Measurements from ENCODE around the gene KCNQ2.

Gene KCNQ2

GRCh38 chr20:63357921-63358905 is 114.2 kb downstream of the KCNQ2 start:
- H3K4ac ChIP-seq (ENCODE audit: low read depth, low read length), result no peak overlapping the region
- H2BK5ac ChIP-seq (ENCODE audit: low read length), result no peak overlapping the region
- no peak for DNase-seq

GRCh38 chr20:63356931-63357879 is 115.2 kb downstream of the KCNQ2 start:
- no peak for DNase-seq
- no CpG with 5 or more reads among the region's 30 CpGs for whole genome bisulfite sequencing (ENCODE audit: extremely low coverage, insufficient coverage, low lambda C conversion rate)
- Histone ChIP-seq H3K18ac (ENCODE audit: low read length) (no peak overlapping the region), H3K4me3 (ENCODE audit: low read length) (no peak overlapping the region), H3K56ac (ENCODE audit: low read length) (no peak overlapping the region), H3K4me1 (ENCODE audit: control insufficient read depth, low read depth, low read length) (no peaks in the 10 kb centered on the region), H2BK5ac (ENCODE audit: low read length) (no peak overlapping the region), H3K23ac (ENCODE audit: low read length) (no peak overlapping the region), H3K27ac (ENCODE audit: low read depth, low read length) (no peak overlapping the region), H3K4ac (ENCODE audit: low read depth, low read length) (no peak overlapping the region), H4K5ac (ENCODE audit: low read length) (no peak overlapping the region), H3K9ac (ENCODE audit: low read length) (no peak overlapping the region), H3K27me3 (ENCODE audit: insufficient read depth, low read length, poor library complexity) (peaks cover 7% of the 10 kb centered on the region), H2AK5ac (ENCODE audit: low read length) (no peak overlapping the region), H2BK120ac (ENCODE audit: low read depth, low read length) (no peak overlapping the region), H2BK15ac (replicated peaks; ENCODE audit: low read depth) (no peak overlapping the region), H4K8ac (ENCODE audit: low read depth, low read length) (no peak overlapping the region), H3K4me2 (ENCODE audit: low read length) (no peak overlapping the region), H3K79me1 (ENCODE audit: low read length) (no peaks in the 10 kb centered on the region), H3K79me2 (ENCODE audit: control insufficient read depth, insufficient read depth, low read length) (no peaks in the 10 kb centered on the region), H3K36me3 (ENCODE audit: control insufficient read depth, insufficient read depth, low read length) (no peaks in the 10 kb centered on the region)

More at GRCh38 chr20:63357921-63358905, 114.2 kb downstream of the KCNQ2 start:
- no peak overlapping the region for H2BK120ac ChIP-seq (ENCODE audit: low read depth, low read length)
- no peaks in the 10 kb centered on the region for H3K36me3 ChIP-seq (ENCODE audit: control insufficient read depth, insufficient read depth, low read length)
- H3K4me2 ChIP-seq (ENCODE audit: low read length), result no peak overlapping the region
- H2BK15ac ChIP-seq (replicated peaks; ENCODE audit: low read depth), result no peak overlapping the region
- H3K27me3 ChIP-seq (ENCODE audit: insufficient read depth, low read length, poor library complexity), result peaks cover 7% of the 10 kb centered on the region
- no CpG with 5 or more reads among the region's 26 CpGs for WGBS (ENCODE audit: extremely low coverage, insufficient coverage, low lambda C conversion rate)
- no peak overlapping the region for H2AK5ac ChIP-seq (ENCODE audit: low read length)
- no peak overlapping the region for H3K9ac ChIP-seq (ENCODE audit: low read length)
- no peaks in the 10 kb centered on the region for H3K79me1 ChIP-seq (ENCODE audit: low read length)
- no peak overlapping the region for H3K23ac ChIP-seq (ENCODE audit: low read length)
- no peak overlapping the region for H3K4me3 ChIP-seq (ENCODE audit: low read length)
- no peak overlapping the region for H3K56ac ChIP-seq (ENCODE audit: low read length)
- H3K27ac ChIP-seq (ENCODE audit: low read depth, low read length), result no peak overlapping the region
- H3K79me2 ChIP-seq (ENCODE audit: control insufficient read depth, insufficient read depth, low read length), result no peaks in the 10 kb centered on the region
- no peaks in the 10 kb centered on the region for H3K4me1 ChIP-seq (ENCODE audit: control insufficient read depth, low read depth, low read length)
- H4K5ac ChIP-seq (ENCODE audit: low read length), result no peak overlapping the region
- H3K18ac ChIP-seq (ENCODE audit: low read length), result no peak overlapping the region
- no peak overlapping the region for H4K8ac ChIP-seq (ENCODE audit: low read depth, low read length)

DNA sequence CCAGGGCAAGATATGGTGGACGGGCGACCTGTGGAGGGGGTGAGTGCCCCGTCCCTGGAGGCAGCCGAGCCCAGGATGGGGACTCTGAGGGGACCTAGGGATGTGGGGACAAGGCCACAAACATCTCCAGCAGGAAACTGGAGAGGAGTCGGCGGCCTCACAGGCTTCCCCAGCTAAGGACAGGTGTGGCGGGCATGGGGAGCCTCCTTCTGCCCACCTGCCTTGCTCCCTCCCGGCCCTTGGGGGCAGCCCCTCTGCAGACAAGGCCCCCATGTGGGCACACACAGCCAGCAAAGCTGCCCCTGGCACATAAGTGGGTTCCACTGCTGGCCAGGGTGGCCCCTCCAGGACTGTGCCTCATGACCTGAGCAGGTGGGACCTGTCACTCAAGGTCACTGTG is 115.9 kb downstream of the KCNQ2 start:
- Histone ChIP-seq H3K18ac (ENCODE audit: low read length) (no peak overlapping the region), H2BK120ac (ENCODE audit: low read depth, low read length) (no peak overlapping the region), H2BK5ac (ENCODE audit: low read length) (no peak overlapping the region), H3K4me1 (ENCODE audit: control insufficient read depth, low read depth, low read length) (no peaks in the 10 kb centered on the region), H3K56ac (ENCODE audit: low read length) (no peak overlapping the region), H3K9ac (ENCODE audit: low read length) (no peak overlapping the region), H2AK5ac (ENCODE audit: low read length) (no peak overlapping the region), H2BK15ac (replicated peaks; ENCODE audit: low read depth) (no peak overlapping the region), H3K79me1 (ENCODE audit: low read length) (no peaks in the 10 kb centered on the region), H3K36me3 (ENCODE audit: control insufficient read depth, insufficient read depth, low read length) (no peaks in the 10 kb centered on the region), H3K4me2 (ENCODE audit: low read length) (no peak overlapping the region), H3K27me3 (ENCODE audit: insufficient read depth, low read length, poor library complexity) (peaks cover 7% of the 10 kb centered on the region), H4K5ac (ENCODE audit: low read length) (no peak overlapping the region), H4K8ac (ENCODE audit: low read depth, low read length) (no peak overlapping the region), H3K4me3 (ENCODE audit: low read length) (no peak overlapping the region), H3K27ac (ENCODE audit: low read depth, low read length) (no peak overlapping the region), H3K79me2 (ENCODE audit: control insufficient read depth, insufficient read depth, low read length) (no peaks in the 10 kb centered on the region), H3K4ac (ENCODE audit: low read depth, low read length) (no peak overlapping the region), H3K23ac (ENCODE audit: low read length) (no peak overlapping the region)
- no CpG with 5 or more reads among the region's 8 CpGs for WGBS (ENCODE audit: extremely low coverage, insufficient coverage, low lambda C conversion rate)
- no peak for DNase-seq

- H3K27me3 ChIP-seq (ENCODE audit: insufficient read depth, low read length, poor library complexity), result peaks cover 7% of the 10 kb centered on the region
- H3K79me2 ChIP-seq (ENCODE audit: control insufficient read depth, insufficient read depth, low read length), result no peaks in the 10 kb centered on the region
- H2BK5ac ChIP-seq (ENCODE audit: low read length), result no peak overlapping the region
- H3K4ac ChIP-seq (ENCODE audit: low read depth, low read length), result no peak overlapping the region
- DNase-seq, result no peak
- no peak overlapping the region for H3K56ac ChIP-seq (ENCODE audit: low read length)
- H2BK15ac ChIP-seq (replicated peaks; ENCODE audit: low read depth), result no peak overlapping the region
- H3K36me3 ChIP-seq (ENCODE audit: control insufficient read depth, insufficient read depth, low read length), result no peaks in the 10 kb centered on the region
- H3K4me3 ChIP-seq (ENCODE audit: low read length), result no peak overlapping the region
- WGBS (ENCODE audit: extremely low coverage, insufficient coverage, low lambda C conversion rate), result no CpG with 5 or more reads among the region's 11 CpGs
- H3K27ac ChIP-seq (ENCODE audit: low read depth, low read length), result no peak overlapping the region
- no peak overlapping the region for H3K23ac ChIP-seq (ENCODE audit: low read length)
- no peak overlapping the region for H2AK5ac ChIP-seq (ENCODE audit: low read length)
- H3K4me1 ChIP-seq (ENCODE audit: control insufficient read depth, low read depth, low read length), result no peaks in the 10 kb centered on the region
- H3K79me1 ChIP-seq (ENCODE audit: low read length), result no peaks in the 10 kb centered on the region
- no peak overlapping the region for H2BK120ac ChIP-seq (ENCODE audit: low read depth, low read length)
- H3K18ac ChIP-seq (ENCODE audit: low read length), result no peak overlapping the region
- no peak overlapping the region for H3K9ac ChIP-seq (ENCODE audit: low read length)
- no peak overlapping the region for H4K8ac ChIP-seq (ENCODE audit: low read depth, low read length)
- H4K5ac ChIP-seq (ENCODE audit: low read length), result no peak overlapping the region
- H3K4me2 ChIP-seq (ENCODE audit: low read length), result no peak overlapping the region
Observed at GRCh38 chr20:63355781-63356295, 116.6 kb downstream of the KCNQ2 start.

DNA sequence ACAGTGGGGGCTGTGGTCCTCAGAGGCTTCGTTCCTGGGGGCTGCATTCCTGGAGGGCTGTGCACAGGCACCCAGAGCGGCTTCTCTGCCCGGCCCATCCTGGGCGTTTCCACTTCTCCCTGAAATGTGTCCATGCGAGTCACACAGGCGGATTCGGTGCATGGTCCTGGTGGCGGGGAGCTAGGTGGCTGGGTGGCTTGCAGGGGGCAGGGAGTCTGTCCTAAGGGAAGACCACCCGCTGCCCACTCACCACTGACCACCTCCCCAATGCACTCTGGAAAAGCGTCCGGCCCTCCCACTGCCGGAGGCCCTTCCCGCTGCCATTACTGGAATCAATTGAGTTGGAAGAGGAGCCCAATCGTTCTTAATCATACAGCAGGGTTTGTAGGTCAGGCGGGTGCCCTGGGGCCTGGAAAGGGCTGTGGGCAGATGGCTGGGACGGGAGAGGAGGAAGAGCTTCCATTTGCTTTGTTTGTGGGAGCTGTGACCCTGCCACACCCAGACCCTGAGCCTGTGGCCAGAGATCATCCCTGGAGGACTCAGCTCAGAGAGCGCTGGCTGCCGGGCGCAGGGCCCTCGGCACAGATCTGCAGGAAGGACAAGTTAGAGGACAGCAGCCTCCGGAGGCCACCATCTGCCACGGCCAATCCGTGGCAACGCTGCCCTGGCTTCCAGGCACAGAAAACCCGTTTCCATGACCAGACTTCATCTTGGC is 117.7 kb downstream of the KCNQ2 start:
- Histone ChIP-seq H3K23ac (ENCODE audit: low read length) (no peak overlapping the region), H2BK5ac (ENCODE audit: low read length) (no peak overlapping the region), H3K18ac (ENCODE audit: low read length) (no peak overlapping the region), H3K79me2 (ENCODE audit: control insufficient read depth, insufficient read depth, low read length) (no peaks in the 10 kb centered on the region), H2BK120ac (ENCODE audit: low read depth, low read length) (no peak overlapping the region), H3K4me2 (ENCODE audit: low read length) (no peak overlapping the region), H3K27ac (ENCODE audit: low read depth, low read length) (no peak overlapping the region), H2AK5ac (ENCODE audit: low read length) (no peak overlapping the region), H3K56ac (ENCODE audit: low read length) (no peak overlapping the region), H4K8ac (ENCODE audit: low read depth, low read length) (no peak overlapping the region), H3K4me1 (ENCODE audit: control insufficient read depth, low read depth, low read length) (no peaks in the 10 kb centered on the region), H3K79me1 (ENCODE audit: low read length) (no peaks in the 10 kb centered on the region), H2BK15ac (replicated peaks; ENCODE audit: low read depth) (no peak overlapping the region), H4K5ac (ENCODE audit: low read length) (no peak overlapping the region), H3K36me3 (ENCODE audit: control insufficient read depth, insufficient read depth, low read length) (no peaks in the 10 kb centered on the region), H3K27me3 (ENCODE audit: insufficient read depth, low read length, poor library complexity) (no peaks in the 10 kb centered on the region), H3K9ac (ENCODE audit: low read length) (no peak overlapping the region), H3K4me3 (ENCODE audit: low read length) (no peak overlapping the region), H3K4ac (ENCODE audit: low read depth, low read length) (no peak overlapping the region)
- DNase-seq, result no peak
- no CpG with 5 or more reads among the region's 25 CpGs for WGBS (ENCODE audit: extremely low coverage, insufficient coverage, low lambda C conversion rate)

Data from mesendoderm (in vitro differentiated cells).